Gastroesophageal sphincter (tissue), 3 donors: ENCODE results near the gene ARHGEF7.

ENCODE experiments used
- POLR2A ChIP-seq, 2 donors: fragments of 450-650 bp; IDR thresholded peaks; one replicate each; pipeline ENCODE4 v1.6.1; 2017; ENCODE audit warnings: antibody characterized with exemption in 2 of 2, mild to moderate bottlenecking in 2 of 2, moderate library complexity in 1 of 2
- POLR2AphosphoS5 ChIP-seq: sonication (generic); formaldehyde crosslinking; IDR thresholded peaks from one replicate; pipeline ENCODE4 v1.6.1; 2017; ENCODE audit warnings: antibody characterized with exemption
- TF ChIP-seq, protein P1 (sequence below), 4 experiments: fragments of 200-600 bp in 2 of 4; fragments of 450-650 bp in 2 of 4; sonication (generic) in 1 of 4; IDR thresholded peaks; one replicate each; pipeline ENCODE4 v1.5.1; 2017 to 2019; ENCODE audit warnings: antibody characterized with exemption in 4 of 4, mild to moderate bottlenecking in 2 of 4, moderate library complexity in 2 of 4

DNA sequence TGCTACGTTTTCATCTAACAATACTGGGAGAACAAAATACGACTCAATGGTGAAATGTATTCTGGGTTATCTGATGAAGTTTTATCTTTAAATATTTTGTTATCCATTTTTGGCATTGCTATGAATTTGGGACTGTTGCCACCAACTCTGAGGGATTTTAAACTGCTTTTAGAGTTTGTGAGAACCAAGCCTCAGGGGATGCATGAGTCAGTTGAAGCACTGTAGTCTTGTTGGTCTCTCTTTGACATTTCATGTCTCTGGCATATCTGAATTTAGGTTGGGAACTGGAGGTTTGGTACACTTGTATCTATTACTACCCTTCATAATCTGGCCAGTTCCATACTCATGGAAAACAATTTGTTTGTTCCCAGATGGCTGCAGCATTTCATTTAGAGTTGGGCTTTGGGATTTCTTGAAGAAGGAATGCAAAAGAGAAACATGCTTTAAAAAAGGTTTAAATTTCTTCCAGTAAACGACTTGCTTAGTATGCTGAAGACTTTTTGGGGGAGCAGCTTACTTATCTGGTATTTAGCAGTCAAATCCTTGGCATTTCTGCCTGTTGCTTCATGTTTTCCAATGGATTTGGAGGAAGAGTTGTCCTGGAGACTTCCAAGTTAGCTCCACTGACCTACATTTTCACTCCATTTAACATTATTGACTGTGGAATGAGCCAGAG, 28.9 kb downstream of the ARHGEF7 start:
- no peak for TF ChIP-seq POLR2A (IDR thresholded peaks at IDR 0.05)
- TF ChIP-seq, protein P1, sequence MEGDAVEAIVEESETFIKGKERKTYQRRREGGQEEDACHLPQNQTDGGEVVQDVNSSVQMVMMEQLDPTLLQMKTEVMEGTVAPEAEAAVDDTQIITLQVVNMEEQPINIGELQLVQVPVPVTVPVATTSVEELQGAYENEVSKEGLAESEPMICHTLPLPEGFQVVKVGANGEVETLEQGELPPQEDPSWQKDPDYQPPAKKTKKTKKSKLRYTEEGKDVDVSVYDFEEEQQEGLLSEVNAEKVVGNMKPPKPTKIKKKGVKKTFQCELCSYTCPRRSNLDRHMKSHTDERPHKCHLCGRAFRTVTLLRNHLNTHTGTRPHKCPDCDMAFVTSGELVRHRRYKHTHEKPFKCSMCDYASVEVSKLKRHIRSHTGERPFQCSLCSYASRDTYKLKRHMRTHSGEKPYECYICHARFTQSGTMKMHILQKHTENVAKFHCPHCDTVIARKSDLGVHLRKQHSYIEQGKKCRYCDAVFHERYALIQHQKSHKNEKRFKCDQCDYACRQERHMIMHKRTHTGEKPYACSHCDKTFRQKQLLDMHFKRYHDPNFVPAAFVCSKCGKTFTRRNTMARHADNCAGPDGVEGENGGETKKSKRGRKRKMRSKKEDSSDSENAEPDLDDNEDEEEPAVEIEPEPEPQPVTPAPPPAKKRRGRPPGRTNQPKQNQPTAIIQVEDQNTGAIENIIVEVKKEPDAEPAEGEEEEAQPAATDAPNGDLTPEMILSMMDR (IDR thresholded peaks at IDR 0.05) = no peak
- no peak for TF ChIP-seq POLR2AphosphoS5
